Right lobe of liver (tissue), 6 donors: ENCODE data around the gene PRR7. TPM values are rescaled to one million over a fixed set of nuclear protein-coding genes. Genes with fewer than 3 reads are reported as not detected.

Source experiments
- ATAC-seq, 4 donors: fragments of 200-7000 bp; cut with Tn5 transposase; one replicate each; pipeline ENCODE4 v1.9.1; 2020; ENCODE audit warnings: mild to moderate bottlenecking in 4 of 4, moderate library complexity in 4 of 4
- DNase-seq, 3 donors: peaks; one replicate each; pipeline ENCODE4 v3.0.0-alpha.2; 2020
- H3K27ac ChIP-seq, 3 donors: fragments of 200-600 bp; one replicate each; pipeline ENCODE4 v1.8.0; 2022
- H3K27me3 ChIP-seq, 2 donors: fragments of 200-600 bp; one replicate each; pipeline ENCODE4 v1.8.0; 2022
- H3K36me3 ChIP-seq, 4 donors: fragments of 200-600 bp; sonication (generic) in 1 of 4; one replicate each; pipeline versions ENCODE4 v1.5.1 to v1.8.0; 2017 to 2022; ENCODE audit warnings: control low read depth in 1 of 4
- H3K4me1 ChIP-seq, 4 donors: fragments of 200-600 bp; sonication (generic) in 1 of 4; one replicate each; pipeline versions ENCODE4 v1.5.1 to v1.8.0; 2017 to 2022; ENCODE audit warnings: control low read depth in 1 of 4
- H3K4me3 ChIP-seq, 3 donors: fragments of 200-600 bp; one replicate each; pipeline ENCODE4 v1.8.0; 2022
- H3K9me3 ChIP-seq, 4 donors: fragments of 200-600 bp; sonication (generic) in 1 of 4; one replicate each; pipeline versions ENCODE4 v1.5.1 to v1.8.0; 2017 to 2022; ENCODE audit warnings: control low read depth in 1 of 4
- POLR2A ChIP-seq: fragments of 450-650 bp; IDR thresholded peaks from one replicate; pipeline ENCODE4 v1.6.1; 2017; ENCODE audit warnings: antibody characterized with exemption, mild to moderate bottlenecking
- WGBS: methylation state at CpG from one replicate; pipeline ENCODE4 v1.1.6; 2018; ENCODE audit warnings: low coverage, low lambda C conversion rate; ENCODE audit not compliant: insufficient coverage; ENCODE audit errors: missing lambda C conversion rate; 5-methylcytosine and 5-hydroxymethylcytosine counted together
- intact Hi-C, 2 donors: fragments of 100-400 bp; cut with DNase I; formaldehyde crosslinking; loops; one replicate each; pipeline versions ENCODE4 v1.11.2 to v1.14.1; 2022
- total RNA-seq, 6 experiments: library from RNA; depleted of rRNA in 2 of 6; stranded (reverse); fragments of >200 nt in 2 of 6; fragmentation: NEBNext Ultra II Directional in 3 of 6; extraction: Animal tissue kit (Norgen Biotek cat#: 25700) in 3 of 6; gene quantifications; one replicate each; pipeline versions ENCODE4 v1.1.0 to v1.2.4, GENCODE V29; 2016 to 2023
- TF ChIP-seq, protein P1 (sequence below), 4 donors: fragments of 200-600 bp in 3 of 4; fragments of 450-650 bp in 1 of 4; IDR thresholded peaks; one replicate each; pipeline versions ENCODE4 v1.5.1 to v1.8.0; 2016 to 2022; ENCODE audit warnings: antibody characterized with exemption in 4 of 4, mild to moderate bottlenecking in 2 of 4
- donor health status: DM: no; HTN: yes; CAD: no.
- donor health status: DM: no; HTN: no; CAD: no.
- donor health status: DM: no; HTN: no; CAD: no.
- donor health status: DM: no; HTN: yes; CAD: no.
- donor health status: DM: no; HTN: yes; CAD: no.

Gene PRR7
- total RNA-seq, 6 experiments from 2014 or later, result 0.15 to 13.0 (median 1.9) TPM

DNA sequence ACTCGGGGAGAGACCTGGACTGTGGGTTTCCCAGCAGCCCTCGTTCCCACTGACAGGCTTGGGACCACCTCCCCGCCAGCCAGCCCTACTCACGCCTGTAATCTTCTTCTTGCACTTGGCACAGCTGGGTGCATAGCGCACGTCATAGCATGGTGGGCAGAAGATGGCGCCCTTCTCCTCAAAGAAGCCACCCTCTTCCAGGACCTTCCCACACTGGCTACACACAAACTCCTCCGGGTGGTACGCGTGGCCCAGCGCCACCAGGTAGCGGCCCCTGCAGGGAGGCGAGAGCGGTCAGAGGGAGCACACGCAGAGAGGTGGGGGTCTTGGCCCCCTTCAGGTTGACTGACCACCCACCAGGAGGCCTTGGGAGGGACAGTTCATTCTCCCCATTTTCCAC, 41.4 kb downstream of the PRR7 start:
- TF ChIP-seq, protein P1, sequence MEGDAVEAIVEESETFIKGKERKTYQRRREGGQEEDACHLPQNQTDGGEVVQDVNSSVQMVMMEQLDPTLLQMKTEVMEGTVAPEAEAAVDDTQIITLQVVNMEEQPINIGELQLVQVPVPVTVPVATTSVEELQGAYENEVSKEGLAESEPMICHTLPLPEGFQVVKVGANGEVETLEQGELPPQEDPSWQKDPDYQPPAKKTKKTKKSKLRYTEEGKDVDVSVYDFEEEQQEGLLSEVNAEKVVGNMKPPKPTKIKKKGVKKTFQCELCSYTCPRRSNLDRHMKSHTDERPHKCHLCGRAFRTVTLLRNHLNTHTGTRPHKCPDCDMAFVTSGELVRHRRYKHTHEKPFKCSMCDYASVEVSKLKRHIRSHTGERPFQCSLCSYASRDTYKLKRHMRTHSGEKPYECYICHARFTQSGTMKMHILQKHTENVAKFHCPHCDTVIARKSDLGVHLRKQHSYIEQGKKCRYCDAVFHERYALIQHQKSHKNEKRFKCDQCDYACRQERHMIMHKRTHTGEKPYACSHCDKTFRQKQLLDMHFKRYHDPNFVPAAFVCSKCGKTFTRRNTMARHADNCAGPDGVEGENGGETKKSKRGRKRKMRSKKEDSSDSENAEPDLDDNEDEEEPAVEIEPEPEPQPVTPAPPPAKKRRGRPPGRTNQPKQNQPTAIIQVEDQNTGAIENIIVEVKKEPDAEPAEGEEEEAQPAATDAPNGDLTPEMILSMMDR (IDR thresholded peaks at IDR 0.05), result no peak
- TF ChIP-seq POLR2A, result no peak
- H3K9me3 ChIP-seq, result no peaks in the 10 kb centered on the region
- 74% methylated on average over 3 of the region's 15 CpGs for WGBS
- intact Hi-C loops, result no loop called here
- ATAC-seq (no peak), DNase-seq (no peak)
- no peak overlapping the region for H3K4me3 ChIP-seq
- H3K36me3 ChIP-seq, result peaks cover 0 to 2% (median 0%) of the 10 kb centered on the region in 4 donors
- no peaks in the 10 kb centered on the region for H3K4me1 ChIP-seq
- no peaks in the 10 kb centered on the region for H3K27me3 ChIP-seq
- no peak overlapping the region for H3K27ac ChIP-seq

DNA sequence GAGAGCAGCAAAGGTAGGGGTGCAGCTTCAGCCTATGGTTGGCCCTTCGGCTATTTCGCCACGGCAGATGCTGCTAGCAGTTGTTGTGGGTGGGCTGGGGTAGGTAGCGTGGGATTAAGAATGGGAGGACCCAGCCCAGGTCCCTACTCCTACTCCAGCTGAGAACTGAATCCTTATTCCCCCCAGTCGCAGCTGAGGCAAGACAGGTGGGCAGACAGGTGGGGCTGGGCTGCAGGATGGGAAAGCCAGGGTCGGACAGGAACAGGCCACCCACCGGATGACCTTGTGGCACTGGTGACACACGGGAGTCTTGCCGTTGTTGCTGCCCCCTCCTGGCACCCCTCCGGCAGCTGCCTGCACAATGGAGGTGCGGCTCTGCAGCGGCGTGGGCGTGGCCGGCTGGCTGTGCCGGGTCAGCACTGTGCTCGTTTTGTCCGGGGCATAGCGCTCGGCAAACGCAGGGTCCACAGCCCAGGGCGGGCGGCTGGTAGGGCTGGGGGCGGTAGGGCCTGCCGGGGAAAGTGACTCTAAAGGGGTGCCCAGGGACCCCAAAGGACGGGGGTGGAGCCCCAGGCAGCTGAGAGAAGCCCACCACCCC, 42.6 kb downstream of the PRR7 start:
- ATAC-seq, result no peak

DNA sequence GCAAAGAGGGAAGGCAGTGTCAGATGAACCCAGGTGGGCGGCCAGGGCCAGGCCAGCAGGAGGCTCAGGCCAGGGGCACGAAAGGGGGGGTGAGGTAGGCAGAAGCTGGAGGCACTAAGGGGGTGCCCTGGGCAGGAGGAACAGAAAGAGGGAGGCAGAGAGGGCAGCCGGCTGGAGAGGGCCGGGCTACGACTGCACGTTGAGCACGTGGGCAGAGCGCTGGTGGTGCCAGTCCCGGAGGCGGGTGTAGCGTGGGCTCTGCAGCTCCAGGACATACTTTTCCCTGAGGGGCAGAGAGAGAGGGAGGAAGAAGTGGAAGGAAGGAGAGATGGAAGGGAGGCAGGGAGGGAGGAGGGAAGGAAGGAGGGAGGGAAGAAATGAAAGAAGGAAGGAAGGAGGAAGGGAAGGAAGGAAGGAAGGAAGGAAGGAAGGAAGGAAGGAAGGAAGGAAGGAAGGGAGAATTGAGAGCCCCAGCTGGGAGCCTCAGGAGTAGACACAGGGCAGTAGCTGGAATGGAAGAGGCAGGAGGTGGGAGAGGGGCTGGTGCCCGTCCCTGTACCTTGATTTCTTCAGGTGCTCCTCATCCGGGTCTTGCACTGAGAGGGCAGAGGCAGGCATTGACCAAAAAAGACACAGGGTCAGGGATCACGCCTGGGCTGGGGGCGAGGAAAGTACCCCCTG, 43.8 kb downstream of the PRR7 start:
- Histone ChIP-seq H3K9me3 (no peaks in the 10 kb centered on the region), H3K36me3 (peaks cover 0 to 2% (median 0%) of the 10 kb centered on the region in 4 donors), H3K4me1 (no peaks in the 10 kb centered on the region), H3K27me3 (no peaks in the 10 kb centered on the region), H3K4me3 (no peak overlapping the region), H3K27ac (no peak overlapping the region)
- DNase-seq (no peak), ATAC-seq (no peak)
- intact Hi-C loops, result no loop called here
- TF ChIP-seq, protein P1 (IDR thresholded peaks at IDR 0.05), result no peak
- TF ChIP-seq POLR2A, result no peak
- whole genome bisulfite sequencing, result 79% methylated on average over 10 of the region's 15 CpGs

More for the DNA sequence above, 42.6 kb downstream of the PRR7 start:
- no peak overlapping the region for H3K27ac ChIP-seq
- DNase-seq, result no peak
- WGBS, result 100% methylated on average over 1 of the region's 26 CpGs
- no peaks in the 10 kb centered on the region for H3K9me3 ChIP-seq
- H3K27me3 ChIP-seq, result no peaks in the 10 kb centered on the region
- intact Hi-C loops, result no loop called here
- peaks cover 0 to 2% (median 0%) of the 10 kb centered on the region in 4 donors for H3K36me3 ChIP-seq
- TF ChIP-seq, protein P1 (IDR thresholded peaks at IDR 0.05), result no peak
- TF ChIP-seq POLR2A, result no peak
- H3K4me1 ChIP-seq, result no peaks in the 10 kb centered on the region
- no peak overlapping the region for H3K4me3 ChIP-seq

DNA sequence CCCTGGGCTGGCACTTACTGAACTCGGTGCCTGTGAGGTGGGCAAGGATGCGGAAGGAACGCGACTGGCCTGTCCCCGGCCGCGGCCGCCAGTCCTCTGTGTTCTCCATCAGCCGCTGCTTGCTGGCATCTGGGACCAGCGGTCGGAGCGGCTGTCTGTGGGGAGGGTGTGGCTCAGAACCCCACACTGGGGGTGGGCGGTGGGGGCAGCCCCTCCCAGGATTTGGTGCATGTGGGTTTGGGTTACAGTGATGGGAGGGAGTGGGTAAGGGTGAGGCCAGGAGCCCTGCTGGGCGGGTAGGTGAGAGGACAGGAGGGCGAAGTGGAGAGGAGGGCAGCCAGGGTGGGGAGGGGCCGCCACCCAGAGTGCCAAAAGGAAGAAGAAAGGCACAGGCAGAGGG, 44.4 kb downstream of the PRR7 start:
- Histone ChIP-seq H3K4me3 (no peak overlapping the region), H3K9me3 (no peaks in the 10 kb centered on the region), H3K36me3 (peaks cover 0 to 2% (median 0%) of the 10 kb centered on the region in 4 donors), H3K4me1 (no peaks in the 10 kb centered on the region), H3K27me3 (no peaks in the 10 kb centered on the region), H3K27ac (no peak overlapping the region)
- no peak for DNase-seq
- intact Hi-C loops, result no loop called here
- TF ChIP-seq, protein P1 (IDR thresholded peaks at IDR 0.05), result no peak
- no peak for TF ChIP-seq POLR2A
- no peak for ATAC-seq
- WGBS, result 96% methylated on average over 3 of the region's 16 CpGs
